DMS79 treated with DMSO at 0.1 percent for 48 hours (cell line): ENCODE data around the gene FRMPD1.
A peak's percentile ranks its signal among the peaks of the same experiment; 100 is the strongest.
"Not testable (repeated sequence)": the region's sequence is repeated elsewhere in the genome, so short reads cannot be mapped to it uniquely, and the experiment has no call there.

Experiments used
- DNase-seq: peaks from one replicate; lab custom pipeline; 2025; lab: John Stamatoyannopoulos, UW

FRMPD1 gene, protein sequence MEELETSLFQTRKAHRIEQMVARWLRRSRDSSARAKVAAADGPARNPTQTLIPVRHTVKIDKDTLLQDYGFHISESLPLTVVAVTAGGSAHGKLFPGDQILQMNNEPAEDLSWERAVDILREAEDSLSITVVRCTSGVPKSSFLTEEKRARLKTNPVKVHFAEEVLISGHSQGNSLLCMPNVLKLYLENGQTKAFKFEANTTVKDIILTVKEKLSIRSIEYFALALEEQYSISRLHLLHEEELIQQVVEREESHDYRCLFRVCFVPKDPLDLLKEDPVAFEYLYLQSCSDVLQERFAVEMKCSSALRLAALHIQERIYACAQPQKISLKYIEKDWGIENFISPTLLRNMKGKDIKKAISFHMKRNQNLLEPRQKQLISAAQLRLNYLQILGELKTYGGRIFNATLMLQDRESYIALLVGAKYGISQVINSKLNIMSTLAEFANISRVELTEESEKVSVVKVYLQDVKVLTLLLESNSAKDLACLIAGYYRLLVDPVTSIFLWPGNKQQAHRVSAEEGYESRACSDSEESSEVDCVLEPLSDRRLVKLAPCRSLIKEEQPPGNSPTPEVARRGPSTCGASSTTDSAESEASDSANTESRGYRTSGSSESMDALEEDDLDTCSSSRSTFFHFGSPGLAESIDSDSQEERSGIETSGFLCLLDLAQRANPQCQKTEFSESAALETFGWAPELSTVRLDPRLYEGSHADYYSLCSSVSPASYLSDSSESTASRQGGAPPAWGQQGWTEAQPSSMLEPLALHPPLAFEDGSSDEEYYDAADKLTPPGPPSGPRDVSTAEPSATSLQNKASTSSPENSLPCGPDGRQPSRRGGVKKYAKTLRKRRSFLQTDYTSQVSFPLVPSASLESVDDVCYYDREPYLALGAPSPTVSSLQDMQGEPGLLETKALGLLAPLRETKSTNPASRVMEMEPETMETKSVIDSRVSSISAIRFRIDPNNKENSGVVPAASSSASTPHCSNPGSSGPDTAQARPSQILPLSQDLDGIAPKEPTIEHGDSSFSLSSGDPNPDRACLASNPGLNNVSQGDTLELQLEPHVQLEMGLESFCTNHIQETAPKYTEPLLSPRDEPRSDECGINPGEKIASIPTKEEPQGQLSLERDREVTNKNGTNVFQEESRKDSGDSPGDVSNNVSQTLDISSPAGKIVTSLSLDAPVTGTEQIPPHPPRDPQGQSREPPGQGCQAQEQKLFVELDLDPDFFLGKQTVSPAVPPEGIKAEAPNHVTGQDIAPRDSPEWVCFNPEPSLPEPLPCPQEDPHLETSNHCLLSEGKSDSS (N-terminal part only)

GRCh38 chr9:37650873-37651768 lies at the start of gene FRMPD1:
Gene FRMPD1 (plus strand): TSS chr9:37650954. CDS start chr9:37692642, 41,688 bp downstream.
- DNase-seq, result peak; percentile 44

GRCh38 chr9:37602061-37602460 lies 48.7 kb upstream of the FRMPD1 start:
- not testable (repeated sequence) for DNase-seq

DNA sequence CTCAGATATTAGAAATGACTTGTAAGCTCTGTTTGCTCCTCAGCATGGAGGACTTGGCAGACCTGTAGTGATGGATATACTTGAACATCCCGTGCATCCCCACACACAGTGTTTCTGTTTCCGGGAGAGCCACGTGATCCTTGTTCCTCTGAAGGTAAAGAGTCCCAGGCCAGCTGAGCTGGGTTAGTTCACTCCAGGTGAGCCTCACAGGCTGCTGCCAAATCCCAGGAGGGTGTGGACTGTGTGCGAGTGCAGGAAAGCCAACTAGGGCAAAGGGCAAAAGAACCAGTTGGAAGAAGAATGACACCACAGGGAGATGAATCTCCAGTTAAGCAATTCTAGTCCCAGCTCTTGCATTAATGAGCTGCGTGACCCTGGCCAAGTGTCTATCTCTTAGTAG lies 47.9 kb upstream of the FRMPD1 start:
- DNase-seq, result peak; percentile 13

GRCh38 chr9:37604296-37604695 lies 46.5 kb upstream of the FRMPD1 start:
- DNase-seq, result no peak

- DNase-seq, result no peak
Observed at GRCh38 chr9:37608250-37608649, 42.5 kb upstream of the FRMPD1 start.

GRCh38 chr9:37609735-37610397 lies 40.9 kb upstream of the FRMPD1 start:
- DNase-seq, result no peak

- no peak for DNase-seq
Observed at GRCh38 chr9:37611014-37611413, 39.7 kb upstream of the FRMPD1 start.

GRCh38 chr9:37611961-37612360 lies 38.8 kb upstream of the FRMPD1 start:
- no peak for DNase-seq

GRCh38 chr9:37617161-37617560 lies 33.6 kb upstream of the FRMPD1 start:
- no peak for DNase-seq

- no peak for DNase-seq
Observed at GRCh38 chr9:37617832-37618231, 32.9 kb upstream of the FRMPD1 start.

DNA sequence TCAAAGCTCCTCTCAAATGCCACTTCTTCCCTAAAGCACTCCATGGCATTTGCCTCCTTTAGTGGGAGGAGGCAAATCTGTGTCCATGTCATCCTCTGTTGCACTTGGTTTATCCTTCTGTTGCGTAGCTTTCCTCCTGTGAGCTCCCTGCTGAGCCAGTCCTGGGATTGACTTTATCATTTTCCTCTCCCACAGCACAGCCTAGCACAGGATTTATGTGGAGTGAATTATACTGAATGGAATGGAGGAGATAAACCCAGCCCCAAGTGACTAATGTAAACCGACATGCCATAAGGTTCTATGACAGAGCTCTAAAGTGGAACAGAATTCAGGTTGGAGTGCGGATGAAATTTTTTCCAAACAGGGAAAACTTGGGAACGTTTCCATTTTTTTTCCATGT lies 31.9 kb upstream of the FRMPD1 start:
- DNase-seq, result no peak

- DNase-seq, result no peak
Observed at GRCh38 chr9:37619806-37620205, 30.9 kb upstream of the FRMPD1 start.

DNA sequence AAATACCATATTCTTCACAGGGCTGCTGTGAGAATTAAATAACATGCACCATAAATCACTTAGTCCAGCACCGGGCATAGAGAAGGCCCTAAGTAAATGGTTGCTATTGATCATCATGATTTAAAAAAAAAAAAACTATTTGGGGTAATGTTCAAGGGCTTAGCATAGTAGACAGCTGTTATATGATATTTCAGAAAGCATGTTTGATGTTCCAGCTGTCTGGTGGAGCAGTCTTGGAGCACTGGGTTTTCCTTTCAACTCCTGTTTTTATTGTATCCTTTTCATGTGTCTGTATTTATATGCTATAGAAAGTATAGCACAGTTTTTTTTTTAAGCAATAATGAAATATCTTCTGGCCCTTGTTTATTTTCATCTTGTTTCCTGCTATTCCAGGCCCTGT lies 30.4 kb upstream of the FRMPD1 start:
- no peak for DNase-seq

DNA sequence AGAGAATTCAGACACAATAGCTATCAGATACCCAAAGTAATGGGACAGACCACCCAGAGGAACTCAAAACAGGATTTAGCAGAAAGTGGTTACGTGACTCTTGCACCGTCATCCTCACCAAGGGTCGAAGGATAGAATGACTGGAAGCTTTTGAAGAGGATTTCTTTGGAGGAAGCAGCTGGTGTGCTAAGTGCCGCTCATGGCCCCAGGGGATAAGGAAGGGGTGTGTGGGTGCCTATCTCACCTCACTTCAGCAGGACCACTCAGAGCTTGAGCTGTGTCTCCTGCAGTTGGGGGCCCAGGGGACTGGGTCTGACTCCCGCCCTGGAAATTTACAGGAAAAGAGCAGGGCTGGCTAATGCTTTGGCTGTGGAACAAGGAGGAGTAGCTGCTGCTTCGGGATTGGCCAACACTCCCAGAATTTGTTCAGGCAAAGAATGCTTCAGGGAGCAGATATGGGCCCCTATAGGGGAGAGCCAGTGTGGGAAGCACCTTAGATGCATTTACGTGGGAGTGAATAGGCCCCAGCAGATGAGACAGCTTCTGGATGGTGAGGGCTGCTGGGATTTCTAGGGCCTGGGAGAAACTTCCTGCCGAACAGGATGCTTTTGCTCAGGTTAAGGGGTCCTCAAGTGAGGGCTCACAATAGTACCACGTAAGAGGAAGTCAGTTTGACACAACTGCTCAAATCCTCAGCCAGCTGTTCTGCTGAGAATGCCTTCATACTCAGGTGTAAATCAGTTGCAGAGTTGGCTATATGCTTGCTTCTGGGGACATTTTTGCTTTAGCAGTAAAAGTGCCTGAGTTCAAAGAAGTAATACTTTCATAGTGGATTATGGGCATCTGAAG lies 29.3 kb upstream of the FRMPD1 start:
- DNase-seq, result no peak

GRCh38 chr9:37622462-37622861 lies 28.3 kb upstream of the FRMPD1 start:
- DNase-seq, result no peak

GRCh38 chr9:37623267-37623666 lies 27.5 kb upstream of the FRMPD1 start:
- DNase-seq, result no peak

DNA sequence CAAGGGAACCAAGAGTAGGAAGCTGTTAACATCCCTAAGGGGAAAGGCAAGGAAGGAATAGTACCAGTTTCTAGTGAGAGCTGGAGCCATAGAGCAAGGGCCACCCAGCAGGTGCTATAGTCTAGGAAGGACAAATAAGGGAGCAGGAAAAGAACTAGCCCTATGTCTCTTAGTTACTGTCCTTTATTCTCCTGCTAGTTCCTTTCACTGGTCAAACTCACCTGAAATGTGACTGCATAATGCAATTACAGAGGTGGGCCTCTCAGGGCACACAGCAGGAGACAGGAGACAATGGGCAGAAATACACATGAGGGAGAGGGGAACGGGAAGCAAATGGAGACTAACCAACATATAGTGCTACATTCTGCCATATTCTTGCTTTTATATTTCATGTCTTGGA lies 26.7 kb upstream of the FRMPD1 start:
- DNase-seq, result no peak

DNA sequence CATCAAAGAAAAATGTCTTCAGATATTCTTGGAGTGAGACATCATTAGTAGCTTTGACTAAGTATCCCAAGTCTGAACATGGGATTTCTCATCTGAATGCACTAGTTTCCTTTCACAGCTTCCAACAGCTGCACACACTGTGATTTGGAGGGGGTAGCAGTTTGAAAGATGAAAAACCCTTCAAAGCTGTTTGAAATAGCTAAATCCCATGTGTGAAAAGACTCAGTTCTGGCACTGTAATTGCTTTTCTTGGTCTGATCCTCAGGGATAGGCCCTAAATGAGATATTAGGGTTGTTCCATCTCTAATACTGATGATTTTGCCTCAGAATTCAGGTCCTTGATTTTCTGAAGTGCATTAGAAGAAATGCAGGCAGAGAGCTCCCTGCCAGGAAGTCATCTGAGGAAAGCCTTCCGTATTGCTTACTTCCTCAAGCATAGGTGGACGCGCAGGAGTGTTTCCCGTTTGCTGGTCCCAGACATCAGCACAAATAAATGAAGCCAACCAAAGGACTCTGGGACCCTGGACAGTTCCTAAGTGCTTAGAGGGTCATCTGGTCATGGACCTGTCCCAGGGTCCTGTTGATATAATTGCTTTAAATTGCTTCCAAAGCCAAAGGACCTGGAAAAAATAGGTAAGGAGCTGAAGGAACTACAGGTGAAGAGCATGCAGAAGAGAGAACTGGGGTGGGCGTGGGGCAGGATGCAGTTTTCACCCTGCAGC lies 25.6 kb upstream of the FRMPD1 start:
- no peak for DNase-seq

DNA sequence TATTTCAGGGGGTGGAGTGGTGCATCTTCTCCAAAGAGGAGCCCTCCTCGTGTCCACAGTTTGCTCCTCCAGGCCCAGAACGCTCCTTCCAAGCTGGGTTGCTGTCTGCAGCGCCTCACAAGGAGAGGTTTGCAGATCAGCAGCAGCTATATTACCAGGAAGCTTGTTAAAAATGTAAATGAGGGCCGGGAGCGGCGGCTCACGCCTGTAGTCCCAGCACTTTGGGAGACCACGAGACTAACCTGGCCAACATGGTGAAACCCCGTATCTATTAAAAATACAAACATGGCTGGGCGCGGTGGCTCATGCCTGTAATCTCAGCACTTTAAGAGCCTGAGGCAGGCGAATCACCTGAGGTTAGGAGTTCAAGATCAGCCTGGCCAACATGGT lies 25.0 kb upstream of the FRMPD1 start:
- no peak for DNase-seq
